Breast epithelium (tissue), 4 donors: ENCODE results near the gene LRRC17. TPM values are rescaled to one million over a fixed set of nuclear protein-coding genes. Genes with fewer than 3 reads are reported as not detected.

Source experiments
- DNase-seq, 2 donors: peaks; one replicate each; pipeline ENCODE4 v3.0.0-alpha.2; 2019; ENCODE audit warnings: low spot score in 2 of 2
- H3K27ac ChIP-seq, 2 donors: fragments of 200-600 bp; sonication (generic) in 1 of 2; one replicate each; pipeline ENCODE4 v1.5.1; 2016 to 2019; ENCODE audit warnings: mild to moderate bottlenecking in 1 of 2
- H3K27me3 ChIP-seq, 2 donors: fragments of 200-600 bp; sonication (generic) in 1 of 2; one replicate each; pipeline versions ENCODE4 v1.5.1 to v1.6.0; 2017 to 2019; ENCODE audit warnings: control low read depth in 1 of 2, mild to moderate bottlenecking in 1 of 2
- H3K36me3 ChIP-seq: fragments of 200-600 bp; one replicate; pipeline ENCODE4 v1.5.1; 2019
- H3K4me1 ChIP-seq, 2 donors: fragments of 200-600 bp; sonication (generic); one replicate each; pipeline ENCODE4 v1.5.1; 2016 to 2019; ENCODE audit warnings: control low read depth in 1 of 2
- H3K4me3 ChIP-seq, 3 donors: fragments of 200-600 bp; sonication (generic); 1 replicate in 2 of 3; 2 replicates in 1 of 3; pipeline ENCODE4 v1.5.1; 2016 to 2019; ENCODE audit warnings: mild to moderate bottlenecking in 3 of 3, moderate library complexity in 2 of 3
- H3K9me3 ChIP-seq, 2 donors: fragments of 200-600 bp; sonication (generic) in 1 of 2; one replicate each; pipeline ENCODE4 v1.5.1; 2016 to 2019; ENCODE audit warnings: control low read depth in 1 of 2
- CTCF ChIP-seq, 3 donors: fragments of 450-650 bp; IDR thresholded peaks; one replicate each; pipeline ENCODE4 v1.5.1; 2016 to 2017; ENCODE audit warnings: antibody characterized with exemption in 3 of 3, mild to moderate bottlenecking in 3 of 3, moderate library complexity in 3 of 3
- POLR2A ChIP-seq: fragments of 450-650 bp; IDR thresholded peaks from one replicate; pipeline ENCODE4 v1.6.1; 2016; ENCODE audit warnings: antibody characterized with exemption, mild to moderate bottlenecking, moderate library complexity
- POLR2AphosphoS5 ChIP-seq, 3 donors: sonication (generic); formaldehyde crosslinking; IDR thresholded peaks; one replicate each; pipeline ENCODE4 v1.6.1; 2017; ENCODE audit warnings: antibody characterized with exemption in 3 of 3
- intact Hi-C: fragments of 100-400 bp; cut with DNase I; formaldehyde crosslinking; loops from one replicate; pipeline ENCODE4 v1.15.1; 2023; ENCODE audit warnings: low total_unique reads
- total RNA-seq, 3 donors: library from RNA; depleted of rRNA; stranded (reverse); fragments of >200 nt; gene quantifications; one replicate each; pipeline ENCODE4 v1.1.0, GENCODE V29; 2016

Gene LRRC17, protein sequence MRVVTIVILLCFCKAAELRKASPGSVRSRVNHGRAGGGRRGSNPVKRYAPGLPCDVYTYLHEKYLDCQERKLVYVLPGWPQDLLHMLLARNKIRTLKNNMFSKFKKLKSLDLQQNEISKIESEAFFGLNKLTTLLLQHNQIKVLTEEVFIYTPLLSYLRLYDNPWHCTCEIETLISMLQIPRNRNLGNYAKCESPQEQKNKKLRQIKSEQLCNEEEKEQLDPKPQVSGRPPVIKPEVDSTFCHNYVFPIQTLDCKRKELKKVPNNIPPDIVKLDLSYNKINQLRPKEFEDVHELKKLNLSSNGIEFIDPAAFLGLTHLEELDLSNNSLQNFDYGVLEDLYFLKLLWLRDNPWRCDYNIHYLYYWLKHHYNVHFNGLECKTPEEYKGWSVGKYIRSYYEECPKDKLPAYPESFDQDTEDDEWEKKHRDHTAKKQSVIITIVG
- total RNA-seq = 10 to 100 TPM in 1 of 3 donors, 1 to 10 TPM in 2; 1.4 to 19.3 (median 8.2) TPM

- H3K27me3 ChIP-seq = no peaks in the 10 kb centered on the region
- peak in 1 of 3 donors; percentile 27 for TF ChIP-seq POLR2AphosphoS5 (IDR thresholded peaks at IDR 0.05)
- TF ChIP-seq CTCF (IDR thresholded peaks at IDR 0.05) = no peak
- TF ChIP-seq POLR2A = no peak
- H3K27ac ChIP-seq = peak within 1 kb of the TSS; percentile 7 to 73
- no peak for DNase-seq
- peak within 1 kb of the TSS; percentile 14 to 54 (median 28) for H3K4me3 ChIP-seq
- no peaks in the 10 kb centered on the region for H3K9me3 ChIP-seq
- H3K36me3 ChIP-seq = no peaks in the 10 kb centered on the region
- intact Hi-C loops = no loop called here
- H3K4me1 ChIP-seq = no peaks in the 10 kb centered on the region
Observed at GRCh38 chr7:102912742-102913141, at the start of gene LRRC17. Gene LRRC17, plus strand, starts transcription at chr7:102913000. Its CDS starts 20,914 bp downstream, at chr7:102933914.

GRCh38 chr7:102864958-102865357, 47.8 kb upstream of the LRRC17 start:
- H3K4me3 ChIP-seq = no peak overlapping the region
- no peaks in the 10 kb centered on the region for H3K9me3 ChIP-seq
- no peak for DNase-seq
- intact Hi-C loops = no loop called here
- no peak overlapping the region for H3K27ac ChIP-seq
- no peaks in the 10 kb centered on the region for H3K36me3 ChIP-seq
- no peaks in the 10 kb centered on the region for H3K4me1 ChIP-seq
- no peak for TF ChIP-seq POLR2A
- no peak for TF ChIP-seq CTCF (IDR thresholded peaks at IDR 0.05)
- no peak for TF ChIP-seq POLR2AphosphoS5 (IDR thresholded peaks at IDR 0.05)
- no peaks in the 10 kb centered on the region for H3K27me3 ChIP-seq

- Histone ChIP-seq H3K9me3 (no peaks in the 10 kb centered on the region), H3K4me1 (no peaks in the 10 kb centered on the region), H3K4me3 (no peak overlapping the region), H3K36me3 (no peaks in the 10 kb centered on the region), H3K27ac (no peak overlapping the region), H3K27me3 (no peaks in the 10 kb centered on the region)
- TF ChIP-seq CTCF (IDR thresholded peaks at IDR 0.05) = no peak
- DNase-seq = no peak
- intact Hi-C loops = no loop called here
Observed at GRCh38 chr7:102866535-102867215, 46.1 kb upstream of the LRRC17 start.

DNA sequence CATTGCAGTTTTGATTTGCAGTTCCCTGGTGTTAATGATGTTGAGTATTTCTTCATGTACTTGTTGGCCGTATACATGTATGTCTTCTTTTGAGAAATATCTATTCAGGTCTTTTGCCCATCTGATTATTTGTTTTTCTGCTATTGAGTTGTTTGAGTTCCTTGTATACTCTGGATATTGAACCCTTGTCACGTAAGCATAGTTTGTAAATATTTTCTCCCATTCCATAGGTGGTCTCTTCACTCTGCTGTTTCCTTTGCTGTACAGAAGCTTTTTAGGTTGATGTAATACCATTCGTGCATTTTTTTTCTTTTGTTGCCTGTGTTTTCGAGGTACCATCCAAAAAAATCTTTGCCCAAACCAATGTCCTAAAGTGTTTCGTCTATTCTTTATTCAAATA, 43.6 kb upstream of the LRRC17 start:
- intact Hi-C loops = no loop called here
- Histone ChIP-seq H3K27me3 (no peaks in the 10 kb centered on the region), H3K4me1 (no peaks in the 10 kb centered on the region), H3K27ac (no peak overlapping the region), H3K36me3 (no peaks in the 10 kb centered on the region), H3K9me3 (no peaks in the 10 kb centered on the region), H3K4me3 (no peak overlapping the region)
- DNase-seq = no peak
- TF ChIP-seq POLR2A (no peak), CTCF (IDR thresholded peaks at IDR 0.05) (no peak), POLR2AphosphoS5 (IDR thresholded peaks at IDR 0.05) (no peak)

DNA sequence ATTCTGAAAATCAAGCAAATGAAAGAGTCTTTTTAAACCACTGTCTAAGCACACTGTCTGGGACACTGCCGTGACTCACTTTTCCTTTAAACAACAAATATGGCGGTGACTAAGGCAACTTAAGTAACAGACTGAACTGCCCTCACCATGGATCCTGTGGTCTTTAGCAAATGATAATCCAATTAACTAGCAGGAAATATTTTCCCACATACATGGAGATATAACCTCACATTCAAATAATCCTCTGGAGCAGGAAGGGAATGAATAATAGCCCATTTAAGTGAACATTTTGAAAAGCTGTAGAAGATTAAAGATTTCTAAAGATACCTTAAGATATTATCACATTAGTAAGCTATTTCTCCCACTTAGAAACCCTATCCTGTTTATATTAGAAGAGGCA, 40.3 kb upstream of the LRRC17 start:
- H3K4me1 ChIP-seq = no peaks in the 10 kb centered on the region
- intact Hi-C loops = no loop called here
- TF ChIP-seq POLR2AphosphoS5 (IDR thresholded peaks at IDR 0.05) (no peak), CTCF (IDR thresholded peaks at IDR 0.05) (no peak), POLR2A (no peak)
- no peaks in the 10 kb centered on the region for H3K36me3 ChIP-seq
- H3K27me3 ChIP-seq = no peaks in the 10 kb centered on the region
- no peak overlapping the region for H3K27ac ChIP-seq
- H3K9me3 ChIP-seq = no peaks in the 10 kb centered on the region
- no peak overlapping the region for H3K4me3 ChIP-seq
- DNase-seq = no peak
